GM12878 (cell line): ENCODE data around the gene DEXI.

Experiments
- CBFB ChIP-seq: IDR thresholded peaks from 2 replicates; pipeline ENCODE4 v1.6.1; 2016; ENCODE audit warnings: antibody characterized with exemption, low read depth
- HDAC6 ChIP-seq: fragments of 200-600 bp; sonication (generic); IDR thresholded peaks from one replicate; pipeline ENCODE4 v1.8.0; 2017; ENCODE audit warnings: antibody characterized with exemption; ENCODE audit not compliant: unreplicated experiment
- JUND ChIP-seq: IDR thresholded peaks from 2 replicates; pipeline ENCODE4 v1.6.1; 2012; ENCODE audit warnings: low read depth, mild to moderate bottlenecking, low read length, improper control_type of control experiment, moderate library complexity
- MAX ChIP-seq: IDR thresholded peaks from 2 replicates; pipeline ENCODE4 v1.6.1; 2012; ENCODE audit warnings: low read depth, low read length, improper control_type of control experiment
- MYC ChIP-seq: IDR thresholded peaks from 2 replicates; pipeline ENCODE4 v1.6.1; 2011; ENCODE audit warnings: mild to moderate bottlenecking, low read length, moderate library complexity, inconsistent platforms; ENCODE audit not compliant: insufficient read depth, insufficient replicate concordance, insufficient read length, severe bottlenecking
- NFXL1 ChIP-seq: fragments of 450-650 bp; IDR thresholded peaks from 2 replicates; pipeline ENCODE4 v1.6.1; 2017; ENCODE audit warnings: antibody characterized with exemption, mild to moderate bottlenecking, borderline replicate concordance
- POLR2A ChIP-seq: IDR thresholded peaks from 2 replicates; pipeline ENCODE4 v1.6.1; 2011; ENCODE audit warnings: low read depth, mild to moderate bottlenecking, low read length
- SP1 ChIP-seq: IDR thresholded peaks from one replicate; pipeline ENCODE4 v1.6.1; 2011; ENCODE audit warnings: low read depth, low read length
- TCF7 ChIP-seq: IDR thresholded peaks from 2 replicates; pipeline ENCODE4 v1.6.1; 2014; ENCODE audit warnings: antibody characterized with exemption, borderline replicate concordance
- TF ChIP-seq, protein P1 (sequence below), 3 experiments: IDR thresholded peaks in 2 of 3; conservative IDR thresholded peaks in 1 of 3; 2 replicates each; pipeline ENCODE4 v1.5.1; 2011; ENCODE audit warnings: low read depth in 3 of 3, low read length in 3 of 3, mild to moderate bottlenecking in 3 of 3, control low read depth in 2 of 3, moderate library complexity in 2 of 3, inconsistent platforms in 1 of 3, mixed read lengths in 1 of 3; ENCODE audit not compliant: control insufficient read depth in 2 of 3, insufficient read depth in 1 of 3; ENCODE audit errors: extremely low read depth in 1 of 3

DNA sequence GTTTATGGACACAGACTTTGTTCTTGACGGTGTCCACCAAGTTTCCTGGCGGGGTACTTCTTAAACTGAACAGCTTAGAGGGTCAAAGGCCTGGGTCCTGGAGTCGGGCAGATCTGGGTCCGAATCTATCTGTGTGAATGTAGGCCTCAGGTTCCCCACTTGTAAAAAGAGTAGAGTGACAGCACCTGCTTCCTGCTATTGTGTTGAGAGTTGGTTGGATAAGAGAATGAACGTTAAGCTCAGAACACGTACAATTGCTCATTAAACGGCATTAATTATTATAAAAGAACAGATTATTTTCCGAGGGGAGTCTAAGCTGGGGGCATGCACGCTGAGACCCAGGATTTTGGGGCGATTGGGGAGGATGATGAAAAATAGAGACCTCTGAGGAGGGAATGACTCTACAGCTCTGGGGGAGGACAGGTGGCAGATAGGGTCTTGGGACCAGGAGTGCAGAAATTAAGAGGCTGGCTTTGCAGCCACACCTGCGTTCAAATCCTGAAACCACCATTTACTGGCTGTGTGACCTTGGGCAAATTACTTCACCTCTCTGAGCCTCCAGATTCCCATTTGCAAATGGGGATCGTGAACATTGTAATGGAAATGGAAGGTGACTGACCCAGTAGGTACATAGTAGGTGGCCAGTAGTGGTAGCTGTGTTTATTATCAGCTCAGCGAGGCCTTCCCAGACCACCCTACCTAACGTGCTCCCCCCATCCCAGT lies 3.0 kb upstream of the DEXI start:
- TF ChIP-seq, protein P1, sequence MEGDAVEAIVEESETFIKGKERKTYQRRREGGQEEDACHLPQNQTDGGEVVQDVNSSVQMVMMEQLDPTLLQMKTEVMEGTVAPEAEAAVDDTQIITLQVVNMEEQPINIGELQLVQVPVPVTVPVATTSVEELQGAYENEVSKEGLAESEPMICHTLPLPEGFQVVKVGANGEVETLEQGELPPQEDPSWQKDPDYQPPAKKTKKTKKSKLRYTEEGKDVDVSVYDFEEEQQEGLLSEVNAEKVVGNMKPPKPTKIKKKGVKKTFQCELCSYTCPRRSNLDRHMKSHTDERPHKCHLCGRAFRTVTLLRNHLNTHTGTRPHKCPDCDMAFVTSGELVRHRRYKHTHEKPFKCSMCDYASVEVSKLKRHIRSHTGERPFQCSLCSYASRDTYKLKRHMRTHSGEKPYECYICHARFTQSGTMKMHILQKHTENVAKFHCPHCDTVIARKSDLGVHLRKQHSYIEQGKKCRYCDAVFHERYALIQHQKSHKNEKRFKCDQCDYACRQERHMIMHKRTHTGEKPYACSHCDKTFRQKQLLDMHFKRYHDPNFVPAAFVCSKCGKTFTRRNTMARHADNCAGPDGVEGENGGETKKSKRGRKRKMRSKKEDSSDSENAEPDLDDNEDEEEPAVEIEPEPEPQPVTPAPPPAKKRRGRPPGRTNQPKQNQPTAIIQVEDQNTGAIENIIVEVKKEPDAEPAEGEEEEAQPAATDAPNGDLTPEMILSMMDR (IDR thresholded peaks at IDR 0.05 in 2 of 3, conservative IDR thresholded peaks at IDR 0.05 in 1 of 3; ENCODE audit: control insufficient read depth in 2 of 3, extremely low read depth in 1 of 3, insufficient read depth in 1 of 3, low read depth in 3 of 3, low read length in 3 of 3) = no peak
- TF ChIP-seq MAX (no peak), CBFB (no peak), SP1 (no peak), POLR2A (no peak), MYC (no peak), JUND (no peak), TCF7 (no peak), NFXL1 (peak; percentile 72; the same call in 1 of the 2 replicates), HDAC6 (no peak)
